DOHH2 (cell line): ENCODE measurements around the gene CACHD1.

Source experiments
- CTCF ChIP-seq: fragments of 200-600 bp; sonication (generic); IDR thresholded peaks from one replicate; pipeline ENCODE4 v1.5.1; 2014; ENCODE audit warnings: antibody characterized with exemption, mild to moderate bottlenecking, low read depth, low read length; ENCODE audit not compliant: poor library complexity, severe bottlenecking
- EZH2phosphoT487 ChIP-seq: fragments of 200-600 bp; sonication (generic); IDR thresholded peaks from 2 replicates; pipeline ENCODE4 v1.6.1; 2017; ENCODE audit warnings: borderline replicate concordance, mild to moderate bottlenecking, antibody characterized with exemption, low read length, moderate library complexity, mixed read lengths

GRCh38 chr1:64608651-64609048 is 138.7 kb downstream of the CACHD1 start:
- TF ChIP-seq CTCF (no peak), EZH2phosphoT487 (no peak)
